Common myeloid progenitor, CD34-positive (primary cell): Measurements from ENCODE around the gene NOL4L.
A peak's percentile ranks its signal among the peaks of the same experiment; 100 is the strongest.

Experiments
- CTCF ChIA-PET: fragments of 350-600 bp; sonication (Branson Sonifier 250); formaldehyde crosslinking; loops from one replicate; lab custom pipeline; 2021; ENCODE audit warnings: antibody characterized with exemption; lab: Charles Lee
- POLR2A ChIA-PET: fragments of 350-600 bp; sonication (Branson Sonifier 250); formaldehyde crosslinking; loops from one replicate; lab custom pipeline; 2021; ENCODE audit warnings: antibody characterized with exemption; lab: Charles Lee
- DNase-seq, 3 donors: peaks; one replicate each; pipeline versions ENCODE4 v3.0.0 to v3.0.0-alpha.2; 2013
- H3K27ac ChIP-seq, 2 experiments: 1 replicate in 1 of 2; 2 replicates in 1 of 2; pipeline ENCODE4 v1.7.0; 2013; ENCODE audit warnings: inconsistent platforms in 2 of 2, low read length in 2 of 2, mild to moderate bottlenecking in 2 of 2, low read depth in 1 of 2, moderate library complexity in 1 of 2; ENCODE audit not compliant: severe bottlenecking in 2 of 2, insufficient read depth in 1 of 2, poor library complexity in 1 of 2
- H3K27me3 ChIP-seq, 5 experiments: replicated peaks in 2 of 5; 1 replicate in 3 of 5; 2 replicates in 2 of 5; pipeline versions ENCODE4 v1.6.1 to v1.7.0; 2013; ENCODE audit warnings: low read length in 4 of 5, mild to moderate bottlenecking in 2 of 5, moderate library complexity in 2 of 5, inconsistent platforms in 1 of 5; ENCODE audit not compliant: insufficient read depth in 5 of 5, control insufficient read depth in 4 of 5
- H3K36me3 ChIP-seq, 4 experiments: 1 replicate in 2 of 4; 2 replicates in 2 of 4; pipeline versions ENCODE4 v1.6.1 to v1.7.0; 2013; ENCODE audit warnings: low read length in 3 of 4, control low read depth in 1 of 4, mild to moderate bottlenecking in 1 of 4; ENCODE audit not compliant: control insufficient read depth in 4 of 4, insufficient read depth in 4 of 4
- H3K4me1 ChIP-seq, 4 experiments: 1 replicate in 3 of 4; 2 replicates in 1 of 4; pipeline versions ENCODE4 v1.6.1 to v1.7.1; 2013; ENCODE audit warnings: low read length in 3 of 4, mild to moderate bottlenecking in 3 of 4, control low read depth in 1 of 4, inconsistent platforms in 1 of 4, moderate library complexity in 1 of 4; ENCODE audit not compliant: control insufficient read depth in 4 of 4, insufficient read depth in 4 of 4; ENCODE audit errors: control extremely low read depth in 1 of 4
- H3K4me3 ChIP-seq, 7 experiments: 1 replicate in 4 of 7; 2 replicates in 3 of 7; pipeline versions ENCODE4 v1.5.1 to v1.7.0; 2013; ENCODE audit warnings: mild to moderate bottlenecking in 7 of 7, low read length in 6 of 7, moderate library complexity in 6 of 7, inconsistent platforms in 2 of 7, low read depth in 2 of 7, control low read depth in 1 of 7; ENCODE audit not compliant: insufficient read depth in 4 of 7, control insufficient read depth in 1 of 7; ENCODE audit errors: extremely low read depth in 1 of 7
- H3K9me3 ChIP-seq, 5 experiments: 1 replicate in 4 of 5; 2 replicates in 1 of 5; pipeline versions ENCODE4 v1.6.1 to v1.7.1; 2013; ENCODE audit warnings: low read length in 4 of 5, mild to moderate bottlenecking in 2 of 5, inconsistent platforms in 1 of 5, low read depth in 1 of 5, moderate library complexity in 1 of 5; ENCODE audit not compliant: control insufficient read depth in 4 of 5, insufficient read depth in 2 of 5; ENCODE audit errors: control extremely low read depth in 1 of 5
- WGBS: methylation state at CpG from one replicate; pipeline ENCODE4 v1.1.5; 2013; ENCODE audit not compliant: insufficient coverage; 5-methylcytosine and 5-hydroxymethylcytosine counted together

Gene NOL4L

DNA sequence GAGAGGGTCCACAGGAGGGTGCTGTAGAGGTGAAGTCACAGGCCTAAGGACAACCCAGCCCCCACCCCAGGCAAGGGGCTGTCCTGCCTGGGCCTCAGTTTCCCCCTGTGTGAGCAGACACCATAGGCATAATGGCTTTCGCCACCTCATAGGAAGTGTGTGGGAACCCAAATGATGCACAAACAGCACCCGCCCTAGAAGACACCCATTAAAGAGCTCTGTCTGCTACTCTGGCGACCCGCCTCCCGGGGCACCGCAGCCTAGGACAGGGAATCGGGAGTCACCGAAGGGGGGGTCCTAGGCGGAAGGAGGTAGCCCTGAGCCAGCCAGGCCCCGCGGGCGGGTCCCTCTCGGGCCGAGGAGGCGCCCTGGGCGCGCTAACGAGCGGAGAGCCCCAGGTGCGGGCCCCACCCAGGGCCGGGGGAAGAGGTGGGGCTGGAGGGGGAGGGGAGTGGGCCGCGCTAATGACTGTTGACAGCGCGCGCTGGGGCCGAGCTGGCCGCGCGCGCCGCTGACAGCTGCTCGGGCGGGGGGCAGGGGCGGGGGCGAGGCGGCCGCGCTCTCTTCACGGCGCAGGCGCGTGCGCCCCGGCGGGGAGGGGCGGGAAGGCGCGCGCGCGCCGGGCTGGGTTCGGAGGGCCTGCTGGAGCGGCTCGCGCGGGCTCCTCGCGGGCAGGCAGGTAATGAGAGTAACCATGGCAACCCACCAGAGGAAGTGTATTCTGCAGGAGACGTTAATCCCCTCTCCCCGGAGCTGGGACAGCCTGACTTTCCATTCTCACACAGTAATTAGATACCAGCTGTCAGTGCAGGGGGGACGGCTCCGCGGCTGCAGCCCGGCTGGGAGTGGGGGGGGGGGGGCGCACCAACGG lies 48.9 kb downstream of the NOL4L start:
- Histone ChIP-seq H3K27ac (peak overlapping the region in 1 of 2 experiments; percentile 70), H3K36me3 (no peaks in the 10 kb centered on the region), H3K4me1 (peaks cover 19 to 89% (median 79%) of the 10 kb centered on the region in 4 experiments), H3K27me3 (no peaks in the 10 kb centered on the region), H3K9me3 (no peaks in the 10 kb centered on the region), H3K4me3 (peak overlapping the region; percentile 27 to 73 (median 62))
- WGBS: 3% methylated on average over 35 of the region's 68 CpGs
- CTCF ChIA-PET: interaction anchor here (0.5 to 40.5 kb wide), 9 partner anchors 10 to 242 kb away, joined by 3 to 669 read pairs (median 5); no protein-coding TSS in a partner anchor
- POLR2A ChIA-PET: interaction anchor here (0.7 to 1.8 kb wide), 4 partner anchors 10 to 426 kb away, joined by 3 to 6 read pairs (median 4); no protein-coding TSS in a partner anchor
- peak in 2 of 3 donors; percentile 82 to 88 for DNase-seq

- DNase-seq: peak in 2 of 3 donors; percentile 61 to 71
- ChIA-PET CTCF (interaction anchor here (1.1 to 40.5 kb wide), 5 partner anchors 10 to 121 kb away, joined by 3 to 669 read pairs (median 9); no protein-coding TSS in a partner anchor), POLR2A (interaction anchor here (0.6 to 1.8 kb wide), 7 partner anchors 9 to 138 kb away, joined by 3 to 6 read pairs (median 4); no protein-coding TSS in a partner anchor)
- peak overlapping the region; percentile 23 to 73 (median 36) for H3K4me3 ChIP-seq
- WGBS: 16% methylated on average over 18 of the region's 18 CpGs
- no peaks in the 10 kb centered on the region for H3K9me3 ChIP-seq
- no peaks in the 10 kb centered on the region for H3K36me3 ChIP-seq
- H3K27me3 ChIP-seq: no peaks in the 10 kb centered on the region
- H3K4me1 ChIP-seq: peaks cover 19 to 87% (median 73%) of the 10 kb centered on the region in 4 experiments
- H3K27ac ChIP-seq: peak overlapping the region in 1 of 2 experiments; percentile 70
Measured at GRCh38 chr20:32535316-32535952, 49.7 kb downstream of the NOL4L start.

GRCh38 chr20:32534661-32535240 lies 50.4 kb downstream of the NOL4L start:
- H3K4me3 ChIP-seq: peak overlapping the region in 5 of 7 experiments; percentile 23 to 73 (median 50)

GRCh38 chr20:32533732-32534131 lies 51.4 kb downstream of the NOL4L start:
- DNase-seq: no peak
- WGBS: 100% methylated on average over 6 of the region's 6 CpGs
- Histone ChIP-seq H3K9me3 (no peaks in the 10 kb centered on the region), H3K4me1 (peaks cover 12 to 86% (median 67%) of the 10 kb centered on the region in 4 experiments), H3K4me3 (peak overlapping the region in 1 of 7 experiments; percentile 68), H3K36me3 (no peaks in the 10 kb centered on the region), H3K27ac (no peak overlapping the region), H3K27me3 (no peaks in the 10 kb centered on the region)
- CTCF ChIA-PET: interaction anchor here (1.3 to 40.5 kb wide), 5 partner anchors 8 to 123 kb away, joined by 3 to 669 read pairs (median 9); no protein-coding TSS in a partner anchor
- POLR2A ChIA-PET: no interaction called here

More at GRCh38 chr20:32534661-32535240, 50.4 kb downstream of the NOL4L start:
- H3K36me3 ChIP-seq: no peaks in the 10 kb centered on the region
- H3K27me3 ChIP-seq: no peaks in the 10 kb centered on the region
- POLR2A ChIA-PET: interaction anchor here (0.6 to 1.8 kb wide), 7 partner anchors 10 to 159 kb away, joined by 3 to 5 read pairs (median 3); no protein-coding TSS in a partner anchor
- 2% methylated on average over 6 of the region's 8 CpGs for WGBS
- peaks cover 19 to 86% (median 68%) of the 10 kb centered on the region in 4 experiments for H3K4me1 ChIP-seq
- peak overlapping the region in 1 of 2 experiments; percentile 70 for H3K27ac ChIP-seq
- CTCF ChIA-PET: interaction anchor here (1.1 to 40.5 kb wide), 7 partner anchors 9 to 122 kb away, joined by 3 to 669 read pairs (median 5); no protein-coding TSS in a partner anchor
- peak in 2 of 3 donors; percentile 68 to 79 for DNase-seq
- H3K9me3 ChIP-seq: no peaks in the 10 kb centered on the region

DNA sequence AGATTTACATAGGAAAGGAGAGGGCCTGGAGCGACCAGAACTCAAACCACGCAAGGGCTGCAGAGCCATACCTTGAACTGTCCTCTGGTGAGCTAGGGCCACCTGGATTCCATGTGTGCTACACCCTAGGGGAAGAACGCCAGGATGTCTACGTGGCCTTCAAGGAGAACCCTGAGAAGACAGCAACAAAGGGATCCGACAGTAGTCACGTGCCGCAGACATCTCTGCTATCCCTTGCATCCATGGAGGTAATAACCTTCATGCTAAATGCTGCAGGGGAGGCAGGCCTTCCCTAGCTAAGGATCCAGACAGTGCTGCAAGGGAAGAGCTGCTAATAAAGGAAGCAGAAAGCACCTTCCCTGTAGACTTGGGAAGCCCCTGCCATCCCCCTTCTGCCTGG lies 52.9 kb downstream of the NOL4L start:
- peaks cover 12 to 87% (median 68%) of the 10 kb centered on the region in 4 experiments for H3K4me1 ChIP-seq
- H3K27me3 ChIP-seq: no peaks in the 10 kb centered on the region
- no peak for DNase-seq
- ChIA-PET POLR2A (no interaction called here), CTCF (interaction anchor here (1.1 to 40.5 kb wide), 5 partner anchors 7 to 124 kb away, joined by 3 to 669 read pairs (median 255); no protein-coding TSS in a partner anchor)
- WGBS: 99% methylated on average over 7 of the region's 7 CpGs
- H3K4me3 ChIP-seq: no peak overlapping the region
- H3K9me3 ChIP-seq: no peaks in the 10 kb centered on the region
- H3K36me3 ChIP-seq: no peaks in the 10 kb centered on the region
- H3K27ac ChIP-seq: no peak overlapping the region

- Histone ChIP-seq H3K36me3 (peaks cover 0 to 17% (median 3%) of the 10 kb centered on the region in 4 experiments), H3K27ac (peak overlapping the region; percentile 28 to 73), H3K27me3 (no peaks in the 10 kb centered on the region), H3K4me3 (peak overlapping the region in 4 of 7 experiments; percentile 21 to 46 (median 30)), H3K9me3 (no peaks in the 10 kb centered on the region), H3K4me1 (peaks cover 9 to 92% (median 71%) of the 10 kb centered on the region in 4 experiments)
- peak in 1 of 3 donors; percentile 36 for DNase-seq
- POLR2A ChIA-PET: interaction anchor here (1.0 to 1.2 kb wide), 2 partner anchors 9 to 36 kb away, joined by 4 read pairs; no protein-coding TSS in a partner anchor
- 93% methylated on average over 7 of the region's 13 CpGs for WGBS
- CTCF ChIA-PET: interaction anchor here (0.6 to 40.5 kb wide), 9 partner anchors 10 to 249 kb away, joined by 3 to 669 read pairs (median 6); no protein-coding TSS in a partner anchor
Measured at GRCh38 chr20:32528905-32529670, 56.0 kb downstream of the NOL4L start.
